ENCODE results near the gene LEPR. TPM values are rescaled to one million over a fixed set of nuclear protein-coding genes. Genes with fewer than 3 reads are reported as not detected.
"Not testable (repeated sequence)": the region's sequence is repeated elsewhere in the genome, so short reads cannot be mapped to it uniquely, and the experiment has no call there.

The LEPR gene
- total RNA-seq, 1 experiment from 2014 or later, result 1.9 TPM

DNA sequence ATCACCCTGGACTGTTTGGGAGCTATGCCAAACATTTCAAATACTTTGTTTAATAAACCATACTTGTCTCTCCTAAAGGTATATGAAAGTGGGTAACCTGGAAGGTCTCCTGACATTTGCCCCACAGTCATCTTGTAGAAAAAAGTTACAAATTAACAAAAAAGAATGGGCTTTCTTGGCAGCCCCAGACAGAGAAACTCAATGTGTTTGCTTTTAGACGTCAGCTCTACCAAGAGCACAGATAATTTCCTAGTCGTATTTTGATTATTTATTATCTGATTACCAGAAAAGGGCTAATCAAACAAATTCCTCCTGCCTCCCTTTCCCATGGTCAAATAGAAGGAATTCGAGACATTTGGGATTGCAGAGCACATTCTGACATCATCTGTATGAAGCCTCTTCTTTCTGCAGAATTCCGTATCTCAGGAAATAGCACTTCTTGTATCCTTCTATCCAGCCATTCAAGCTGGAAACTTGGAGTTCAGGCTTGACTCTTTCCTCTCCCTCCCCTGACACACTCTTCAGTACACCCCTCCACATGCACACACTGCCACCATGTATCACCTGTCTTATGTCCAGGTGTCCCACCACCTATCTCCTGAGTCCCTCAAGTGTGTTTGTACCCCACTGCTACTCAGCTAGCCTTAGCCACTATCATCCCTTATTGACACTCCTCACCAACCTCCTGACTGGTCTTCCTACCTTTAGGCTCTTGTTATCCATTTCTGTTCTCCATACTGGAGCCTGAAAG, 42.8 kb upstream of the LEPR start:
- no peaks in the 10 kb centered on the region for H3K4me1 Mint-ChIP-seq (ENCODE audit: low read depth, unreplicated experiment)
- no peaks in the 10 kb centered on the region for H3K36me3 ChIP-seq (ENCODE audit: control insufficient read depth, insufficient read depth, low read length)
- no peak overlapping the region for H3K4me3 ChIP-seq (ENCODE audit: low read depth, low read length)
- TF ChIP-seq, protein P1, sequence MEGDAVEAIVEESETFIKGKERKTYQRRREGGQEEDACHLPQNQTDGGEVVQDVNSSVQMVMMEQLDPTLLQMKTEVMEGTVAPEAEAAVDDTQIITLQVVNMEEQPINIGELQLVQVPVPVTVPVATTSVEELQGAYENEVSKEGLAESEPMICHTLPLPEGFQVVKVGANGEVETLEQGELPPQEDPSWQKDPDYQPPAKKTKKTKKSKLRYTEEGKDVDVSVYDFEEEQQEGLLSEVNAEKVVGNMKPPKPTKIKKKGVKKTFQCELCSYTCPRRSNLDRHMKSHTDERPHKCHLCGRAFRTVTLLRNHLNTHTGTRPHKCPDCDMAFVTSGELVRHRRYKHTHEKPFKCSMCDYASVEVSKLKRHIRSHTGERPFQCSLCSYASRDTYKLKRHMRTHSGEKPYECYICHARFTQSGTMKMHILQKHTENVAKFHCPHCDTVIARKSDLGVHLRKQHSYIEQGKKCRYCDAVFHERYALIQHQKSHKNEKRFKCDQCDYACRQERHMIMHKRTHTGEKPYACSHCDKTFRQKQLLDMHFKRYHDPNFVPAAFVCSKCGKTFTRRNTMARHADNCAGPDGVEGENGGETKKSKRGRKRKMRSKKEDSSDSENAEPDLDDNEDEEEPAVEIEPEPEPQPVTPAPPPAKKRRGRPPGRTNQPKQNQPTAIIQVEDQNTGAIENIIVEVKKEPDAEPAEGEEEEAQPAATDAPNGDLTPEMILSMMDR (IDR thresholded peaks at IDR 0.05; ENCODE audit: insufficient read depth in 1 of 2, low read depth in 1 of 2, low read length in 1 of 2, severe bottlenecking in 1 of 2, unreplicated experiment in 1 of 2), result no peak
- ChIA-PET POLR2A (no interaction called here), CTCF (no interaction called here)
- BruUV-seq (replicated peaks), result no TSS peak
- no peaks in the 10 kb centered on the region for H3K27me3 ChIP-seq (replicated peaks; ENCODE audit: control insufficient read depth, insufficient read depth, low read length)
- no peaks in the 10 kb centered on the region for H3K9me3 Mint-ChIP-seq (ENCODE audit: unreplicated experiment)
- H3K27ac Mint-ChIP-seq (ENCODE audit: unreplicated experiment), result no peak overlapping the region
- no peak for DNase-seq
- H3K27me3 Mint-ChIP-seq (ENCODE audit: insufficient read depth, unreplicated experiment), result no peaks in the 10 kb centered on the region
- H3K36me3 Mint-ChIP-seq (ENCODE audit: insufficient read depth, unreplicated experiment), result no peaks in the 10 kb centered on the region
- H3K4me1 ChIP-seq, result no peaks in the 10 kb centered on the region
- H3K4me3 Mint-ChIP-seq (ENCODE audit: unreplicated experiment), result no peak overlapping the region
- no peaks in the 10 kb centered on the region for H3K9me3 ChIP-seq
- intact Hi-C loops (cut with micrococcal nuclease; ENCODE audit: unreplicated experiment), result no loop called here

DNA sequence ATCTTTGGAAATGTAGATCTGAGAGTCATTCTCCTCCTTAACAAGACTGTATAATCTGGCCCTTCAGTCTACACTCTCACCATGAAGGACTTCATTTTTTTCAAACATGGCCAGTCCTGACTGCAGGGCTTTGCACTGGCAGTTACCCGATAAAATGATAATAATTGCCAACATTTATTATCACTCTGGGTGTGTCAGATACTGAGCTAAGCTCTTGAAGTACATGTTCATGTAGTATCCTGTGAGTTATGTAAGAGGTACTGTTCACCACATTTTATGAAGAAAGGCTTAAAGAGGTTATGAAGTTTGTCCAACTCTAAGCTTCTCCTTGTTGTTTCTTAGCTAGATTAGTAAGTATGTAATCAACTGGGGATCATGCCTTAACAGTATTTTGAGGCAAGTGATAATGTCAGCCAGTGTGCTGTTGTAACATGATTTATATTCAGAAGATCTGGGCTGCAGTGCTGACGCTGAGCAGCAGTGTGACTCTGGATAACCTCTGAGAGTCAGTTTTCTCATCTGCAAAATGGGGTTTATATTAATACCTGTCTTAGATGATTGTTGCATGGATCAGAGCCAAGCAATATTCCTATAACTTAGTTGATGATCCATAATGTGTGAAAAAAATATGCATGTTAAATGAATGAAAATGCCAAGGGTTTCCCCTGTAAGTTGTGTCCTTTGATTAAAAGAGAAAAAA, 42.1 kb upstream of the LEPR start:
- Histone ChIP-seq H3K36me3 (ENCODE audit: control insufficient read depth, insufficient read depth, low read length) (no peaks in the 10 kb centered on the region), H3K27me3 (replicated peaks; ENCODE audit: control insufficient read depth, insufficient read depth, low read length) (no peaks in the 10 kb centered on the region), H3K4me3 (ENCODE audit: low read depth, low read length) (no peak overlapping the region), H3K4me1 (no peaks in the 10 kb centered on the region), H3K9me3 (no peaks in the 10 kb centered on the region)
- no peaks in the 10 kb centered on the region for H3K36me3 Mint-ChIP-seq (ENCODE audit: insufficient read depth, unreplicated experiment)
- CTCF ChIA-PET, result no interaction called here
- H3K9me3 Mint-ChIP-seq (ENCODE audit: unreplicated experiment), result no peaks in the 10 kb centered on the region
- TF ChIP-seq, protein P1 (IDR thresholded peaks at IDR 0.05; ENCODE audit: insufficient read depth in 1 of 2, low read depth in 1 of 2, low read length in 1 of 2, severe bottlenecking in 1 of 2, unreplicated experiment in 1 of 2), result no peak
- BruUV-seq (replicated peaks), result no TSS peak
- no peak for DNase-seq
- H3K27ac Mint-ChIP-seq (ENCODE audit: unreplicated experiment), result no peak overlapping the region
- H3K4me1 Mint-ChIP-seq (ENCODE audit: low read depth, unreplicated experiment), result no peaks in the 10 kb centered on the region
- intact Hi-C loops (cut with micrococcal nuclease; ENCODE audit: unreplicated experiment), result no loop called here
- no peaks in the 10 kb centered on the region for H3K27me3 Mint-ChIP-seq (ENCODE audit: insufficient read depth, unreplicated experiment)
- POLR2A ChIA-PET, result no interaction called here
- no peak overlapping the region for H3K4me3 Mint-ChIP-seq (ENCODE audit: unreplicated experiment)

DNA sequence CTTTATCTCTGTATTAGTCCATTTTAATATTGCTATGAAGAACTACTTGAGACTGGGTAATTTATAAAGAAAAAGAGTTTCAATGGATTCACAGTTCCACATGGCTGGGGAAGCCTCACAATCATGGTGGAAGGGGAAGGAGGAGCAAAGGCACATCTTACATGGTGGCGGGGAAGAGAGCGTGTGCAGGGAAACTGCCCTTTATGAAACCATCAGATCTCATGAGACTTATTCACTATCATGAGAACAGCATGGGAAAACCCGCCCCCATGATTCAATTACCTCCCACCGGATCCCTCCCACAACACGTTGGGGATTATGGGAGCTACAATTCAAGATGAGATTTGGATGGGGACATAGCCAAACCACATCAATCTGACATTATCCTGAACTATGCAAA, 36.0 kb upstream of the LEPR start:
- DNase-seq; H3K27ac Mint-ChIP-seq (ENCODE audit: unreplicated experiment); CTCF ChIA-PET; H3K27me3 Mint-ChIP-seq (ENCODE audit: insufficient read depth, unreplicated experiment); H3K4me3 ChIP-seq (ENCODE audit: low read depth, low read length); H3K36me3 ChIP-seq (ENCODE audit: control insufficient read depth, insufficient read depth, low read length); intact Hi-C loops (cut with micrococcal nuclease; ENCODE audit: unreplicated experiment); POLR2A ChIA-PET; H3K27me3 ChIP-seq (replicated peaks; ENCODE audit: control insufficient read depth, insufficient read depth, low read length); H3K9me3 ChIP-seq; H3K9me3 Mint-ChIP-seq (ENCODE audit: unreplicated experiment); H3K4me1 Mint-ChIP-seq (ENCODE audit: low read depth, unreplicated experiment); H3K4me1 ChIP-seq; H3K36me3 Mint-ChIP-seq (ENCODE audit: insufficient read depth, unreplicated experiment); BruUV-seq (replicated peaks); H3K4me3 Mint-ChIP-seq (ENCODE audit: unreplicated experiment): not testable (repeated sequence)
